Vagina (tissue), 2 donors: ENCODE results near the gene TMEM151B. TPM values are rescaled to one million over a fixed set of nuclear protein-coding genes. Genes with fewer than 3 reads are reported as not detected.

Source experiments
- DNase-seq, 2 donors: peaks; one replicate each; pipeline ENCODE4 v3.0.0-alpha.2; 2017; ENCODE audit errors: extremely low spot score in 2 of 2
- H3K27ac ChIP-seq: fragments of 200-600 bp; sonication (generic); one replicate; pipeline ENCODE4 v1.5.1; 2019
- H3K27me3 ChIP-seq: fragments of 200-600 bp; sonication (generic); one replicate; pipeline ENCODE4 v1.5.1; 2019
- H3K36me3 ChIP-seq, 2 donors: fragments of 200-600 bp; sonication (generic); one replicate each; pipeline ENCODE4 v1.5.1; 2017 to 2019
- H3K4me1 ChIP-seq: fragments of 200-600 bp; sonication (generic); one replicate; pipeline ENCODE4 v1.5.1; 2019
- H3K4me3 ChIP-seq, 2 donors: fragments of 200-600 bp; sonication (generic); 1 replicate in 1 of 2; 2 replicates in 1 of 2; pipeline ENCODE4 v1.5.1; 2016 to 2019
- H3K9me3 ChIP-seq: fragments of 200-600 bp; sonication (generic); one replicate; pipeline ENCODE4 v1.5.1; 2019
- POLR2A ChIP-seq, 2 donors: fragments of 450-650 bp; IDR thresholded peaks; one replicate each; pipeline ENCODE4 v1.6.1; 2017; ENCODE audit warnings: antibody characterized with exemption in 2 of 2, mild to moderate bottlenecking in 2 of 2, moderate library complexity in 2 of 2
- POLR2AphosphoS5 ChIP-seq, 2 donors: sonication (generic); formaldehyde crosslinking; IDR thresholded peaks; one replicate each; pipeline ENCODE4 v1.9.0; 2017; ENCODE audit warnings: antibody characterized with exemption in 2 of 2, mild to moderate bottlenecking in 2 of 2, low read depth in 1 of 2; ENCODE audit not compliant: insufficient read depth in 1 of 2
- intact Hi-C: fragments of 100-400 bp; cut with DNase I; formaldehyde crosslinking; loops from one replicate; pipeline ENCODE4 v1.15.1; 2023
- total RNA-seq: library from RNA; depleted of rRNA; stranded (reverse); fragments of >200 nt; gene quantifications from one replicate; pipeline ENCODE4 v1.2.3, GENCODE V29; 2016
- TF ChIP-seq, protein P1 (sequence below), 3 experiments: fragments of 450-650 bp in 2 of 3; fragments of 200-600 bp in 1 of 3; sonication (generic) in 1 of 3; IDR thresholded peaks; one replicate each; pipeline ENCODE4 v1.5.1; 2017 to 2019; ENCODE audit warnings: antibody characterized with exemption in 3 of 3, mild to moderate bottlenecking in 2 of 3, moderate library complexity in 2 of 3

TMEM151B gene
- total RNA-seq, result 0.49 TPM

DNA sequence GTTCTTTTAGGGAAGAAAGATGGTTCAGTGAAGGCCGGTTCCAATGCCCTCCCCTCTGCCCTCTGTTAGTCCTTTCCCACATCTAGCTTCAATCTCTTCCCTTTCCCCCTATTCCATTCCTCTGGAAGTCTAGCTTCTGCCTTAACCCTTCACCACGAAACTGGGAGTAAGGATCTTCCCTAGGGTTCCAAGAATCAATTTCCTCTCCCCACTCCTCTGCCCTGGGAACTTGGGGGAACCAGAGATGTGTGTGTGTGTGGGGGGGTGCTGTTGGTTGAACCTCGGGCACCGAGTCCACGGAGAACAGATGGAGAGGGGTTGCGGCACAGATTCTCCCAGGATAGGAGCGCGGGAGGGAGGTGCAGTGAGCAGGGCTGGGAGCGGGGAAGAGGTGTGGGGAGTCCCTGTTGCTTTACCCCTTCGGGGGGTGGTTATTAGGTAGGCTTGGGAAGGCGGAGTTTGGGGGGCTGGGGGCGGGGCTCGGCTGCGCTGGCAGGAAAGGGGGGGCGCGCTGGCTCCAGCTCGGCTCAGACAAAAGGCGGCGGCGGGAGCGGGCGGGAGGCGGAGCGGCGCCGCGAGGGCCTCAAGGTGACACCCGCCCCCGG is at the start of gene TMEM151B:
Gene TMEM151B (plus strand): TSS at position 530 of the 605 bp plus-strand sequence. CDS start 293 bp downstream, outside the sequence.
- Histone ChIP-seq H3K9me3 (no peaks in the 10 kb centered on the region), H3K27ac (no peak within 1 kb of the TSS), H3K4me1 (peaks cover 1% of the 10 kb centered on the region), H3K27me3 (peaks cover 8% of the 10 kb centered on the region), H3K36me3 (no peaks in the 10 kb centered on the region), H3K4me3 (peak within 1 kb of the TSS; percentile 35 to 51)
- no peak for DNase-seq
- intact Hi-C loops, result no loop called here
- TF ChIP-seq POLR2AphosphoS5 (IDR thresholded peaks at IDR 0.05; ENCODE audit: insufficient read depth in 1 of 2, low read depth in 1 of 2) (no peak), POLR2A (IDR thresholded peaks at IDR 0.05) (no peak)

DNA sequence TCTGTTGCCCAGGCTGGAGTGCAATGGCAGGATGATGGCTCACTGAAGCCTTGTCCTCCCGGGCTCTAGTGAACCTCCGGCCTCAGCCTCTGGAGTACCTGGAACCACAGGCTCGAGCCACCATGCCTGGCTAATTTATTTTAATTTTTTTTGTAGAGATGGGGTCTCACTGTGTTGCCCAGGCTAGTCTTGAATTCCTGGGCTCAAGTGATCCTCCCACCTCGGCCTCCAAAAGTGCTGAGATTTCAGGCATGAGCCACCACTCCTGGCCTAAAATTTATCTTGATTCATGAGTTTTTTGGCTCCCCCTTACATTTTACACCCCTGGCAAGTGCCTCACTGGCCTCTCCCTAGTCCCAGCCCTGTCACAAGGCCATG is 49.3 kb upstream of the TMEM151B start:
- H3K4me3 ChIP-seq, result peak overlapping the region in 1 of 2 donors; percentile 74

DNA sequence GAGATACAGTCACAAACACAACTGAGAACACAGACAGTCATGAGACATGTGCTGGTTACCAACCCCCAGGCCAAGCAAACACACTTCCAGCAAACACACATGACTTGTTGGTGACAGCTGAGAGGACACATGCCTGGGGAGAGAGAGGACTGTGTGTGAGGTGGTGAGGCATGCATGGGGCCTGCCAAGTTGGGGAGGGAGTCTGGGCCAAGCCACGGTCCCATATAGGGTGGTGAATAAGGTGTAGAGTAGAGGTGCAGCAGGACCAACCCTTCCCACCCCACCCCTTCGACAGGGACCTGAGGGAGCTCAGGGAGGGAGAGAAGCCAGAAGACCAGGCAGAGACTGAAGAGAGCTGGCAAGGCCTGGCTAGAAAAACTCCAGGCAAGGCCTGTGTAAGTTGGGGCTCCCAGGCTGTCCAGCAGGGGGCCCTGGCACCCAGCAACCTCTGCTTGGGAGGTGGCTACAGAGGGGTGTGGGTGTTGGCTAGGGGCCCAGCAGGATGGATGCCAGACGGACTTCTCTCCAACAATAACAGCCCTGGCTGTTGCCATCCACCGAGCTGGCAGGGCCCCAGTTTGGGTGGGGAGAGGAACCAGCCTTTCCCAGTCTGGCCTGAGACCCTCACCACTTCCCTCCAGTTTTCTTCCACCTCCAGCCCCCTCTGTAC is 48.8 kb upstream of the TMEM151B start:
- peak overlapping the region; percentile 20 to 74 for H3K4me3 ChIP-seq

More for the DNA sequence above, 49.3 kb upstream of the TMEM151B start:
- Histone ChIP-seq H3K27me3 (no peaks in the 10 kb centered on the region), H3K27ac (peak overlapping the region; percentile 95), H3K4me1 (peaks cover 84% of the 10 kb centered on the region), H3K36me3 (no peaks in the 10 kb centered on the region), H3K9me3 (no peaks in the 10 kb centered on the region)
- TF ChIP-seq POLR2A (IDR thresholded peaks at IDR 0.05) (no peak), POLR2AphosphoS5 (IDR thresholded peaks at IDR 0.05; ENCODE audit: insufficient read depth in 1 of 2, low read depth in 1 of 2) (no peak)
- TF ChIP-seq, protein P1, sequence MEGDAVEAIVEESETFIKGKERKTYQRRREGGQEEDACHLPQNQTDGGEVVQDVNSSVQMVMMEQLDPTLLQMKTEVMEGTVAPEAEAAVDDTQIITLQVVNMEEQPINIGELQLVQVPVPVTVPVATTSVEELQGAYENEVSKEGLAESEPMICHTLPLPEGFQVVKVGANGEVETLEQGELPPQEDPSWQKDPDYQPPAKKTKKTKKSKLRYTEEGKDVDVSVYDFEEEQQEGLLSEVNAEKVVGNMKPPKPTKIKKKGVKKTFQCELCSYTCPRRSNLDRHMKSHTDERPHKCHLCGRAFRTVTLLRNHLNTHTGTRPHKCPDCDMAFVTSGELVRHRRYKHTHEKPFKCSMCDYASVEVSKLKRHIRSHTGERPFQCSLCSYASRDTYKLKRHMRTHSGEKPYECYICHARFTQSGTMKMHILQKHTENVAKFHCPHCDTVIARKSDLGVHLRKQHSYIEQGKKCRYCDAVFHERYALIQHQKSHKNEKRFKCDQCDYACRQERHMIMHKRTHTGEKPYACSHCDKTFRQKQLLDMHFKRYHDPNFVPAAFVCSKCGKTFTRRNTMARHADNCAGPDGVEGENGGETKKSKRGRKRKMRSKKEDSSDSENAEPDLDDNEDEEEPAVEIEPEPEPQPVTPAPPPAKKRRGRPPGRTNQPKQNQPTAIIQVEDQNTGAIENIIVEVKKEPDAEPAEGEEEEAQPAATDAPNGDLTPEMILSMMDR (IDR thresholded peaks at IDR 0.05), result no peak
- intact Hi-C loops, result no loop called here
- no peak for DNase-seq

DNA sequence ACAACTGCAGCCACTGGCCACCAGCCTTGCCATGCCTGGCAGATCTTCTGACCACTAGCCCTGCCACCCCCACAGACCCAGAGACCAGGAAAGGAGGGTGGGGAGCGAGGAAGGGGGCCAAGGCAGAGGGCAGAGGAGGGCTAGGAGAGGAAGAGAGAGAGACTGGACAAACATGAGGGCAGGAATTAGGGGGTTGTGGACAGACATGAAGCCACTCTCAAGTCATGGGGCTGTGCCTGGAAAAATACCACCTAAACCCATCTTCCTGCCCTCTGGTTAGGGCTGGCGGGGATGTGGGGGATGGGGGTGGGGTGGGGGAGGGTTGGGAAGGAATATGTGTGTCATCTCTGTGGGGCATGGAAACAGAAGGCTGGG is 48.3 kb upstream of the TMEM151B start:
- Histone ChIP-seq H3K4me3 (peak overlapping the region; percentile 20 to 74), H3K9me3 (no peaks in the 10 kb centered on the region), H3K36me3 (no peaks in the 10 kb centered on the region), H3K4me1 (peaks cover 90% of the 10 kb centered on the region), H3K27ac (peak overlapping the region; percentile 95), H3K27me3 (no peaks in the 10 kb centered on the region)
- TF ChIP-seq, protein P1 (IDR thresholded peaks at IDR 0.05), result no peak
- no peak for TF ChIP-seq POLR2A (IDR thresholded peaks at IDR 0.05)
- TF ChIP-seq POLR2AphosphoS5 (IDR thresholded peaks at IDR 0.05; ENCODE audit: insufficient read depth in 1 of 2, low read depth in 1 of 2), result no peak
- intact Hi-C loops, result no loop called here
- DNase-seq, result no peak

More for the DNA sequence above, 48.8 kb upstream of the TMEM151B start:
- H3K9me3 ChIP-seq, result no peaks in the 10 kb centered on the region
- H3K27me3 ChIP-seq, result no peaks in the 10 kb centered on the region
- H3K4me1 ChIP-seq, result peaks cover 89% of the 10 kb centered on the region
- H3K36me3 ChIP-seq, result no peaks in the 10 kb centered on the region
- DNase-seq, result peak in 1 of 2 donors; percentile 95
- TF ChIP-seq POLR2A (IDR thresholded peaks at IDR 0.05), result no peak
- peak; percentile 70 to 80 for TF ChIP-seq POLR2AphosphoS5 (IDR thresholded peaks at IDR 0.05; ENCODE audit: insufficient read depth in 1 of 2, low read depth in 1 of 2)
- TF ChIP-seq, protein P1 (IDR thresholded peaks at IDR 0.05), result peak; percentile 44 to 65 (median 52)
- peak overlapping the region; percentile 95 for H3K27ac ChIP-seq
- intact Hi-C loops, result no loop called here

DNA sequence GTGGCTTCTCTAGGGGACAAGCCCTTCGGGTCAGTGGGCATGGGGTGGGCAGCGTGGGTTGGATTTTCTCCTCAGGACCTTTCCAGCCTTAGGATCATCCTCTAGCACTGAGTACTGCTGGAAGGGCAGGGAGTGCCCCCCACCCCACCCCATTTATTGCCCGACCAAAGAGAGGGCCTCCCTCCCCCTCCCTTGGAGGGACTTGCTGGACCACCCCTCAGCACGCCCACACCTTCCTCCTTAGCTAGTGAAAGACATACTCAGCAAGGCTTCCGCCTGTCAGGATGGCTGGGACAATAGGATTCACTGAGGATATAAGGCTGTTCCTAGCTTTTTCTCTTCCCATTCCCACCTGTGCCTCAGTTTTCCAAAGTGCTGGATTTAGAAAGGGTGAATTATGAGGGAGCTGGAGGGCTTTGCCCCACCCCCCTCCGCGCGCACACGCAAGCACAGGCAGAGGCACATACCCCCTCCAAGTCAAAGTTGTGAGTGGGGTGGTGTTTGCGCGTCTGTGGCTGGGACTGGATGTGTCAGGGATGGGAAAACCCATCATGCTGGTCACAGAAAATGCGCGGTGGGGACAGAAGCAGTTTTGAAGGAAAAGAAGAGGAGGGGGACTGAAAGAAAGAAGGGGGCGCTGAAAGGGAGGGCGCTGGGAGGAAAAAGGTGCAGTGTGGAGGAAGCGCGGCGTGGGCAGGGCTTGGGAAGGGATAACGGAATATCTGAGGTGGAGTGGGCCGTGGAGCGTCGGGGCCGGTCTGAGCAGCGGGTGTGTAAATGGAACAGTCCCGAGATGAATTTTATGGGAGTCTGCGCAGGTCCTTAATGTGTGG is 47.5 kb upstream of the TMEM151B start:
- Histone ChIP-seq H3K4me1 (peaks cover 90% of the 10 kb centered on the region), H3K9me3 (no peaks in the 10 kb centered on the region), H3K36me3 (no peaks in the 10 kb centered on the region), H3K27me3 (no peaks in the 10 kb centered on the region), H3K27ac (peak overlapping the region; percentile 95), H3K4me3 (peak overlapping the region; percentile 67 to 74)
- peak in 1 of 2 donors; percentile 89 for DNase-seq
- intact Hi-C loops, result no loop called here
- TF ChIP-seq, protein P1 (IDR thresholded peaks at IDR 0.05), result no peak
- TF ChIP-seq POLR2AphosphoS5 (IDR thresholded peaks at IDR 0.05; ENCODE audit: insufficient read depth in 1 of 2, low read depth in 1 of 2) (no peak), POLR2A (IDR thresholded peaks at IDR 0.05) (no peak)
